Aorta (tissue), 5 donors: Measurements from ENCODE around the gene LIN28B. TPM values are rescaled to one million over a fixed set of nuclear protein-coding genes. Genes with fewer than 3 reads are reported as not detected.

Experiments
- ATAC-seq: fragments of 200-7000 bp; cut with Tn5 transposase; one replicate; pipeline ENCODE4 v1.9.1; 2022; ENCODE audit warnings: moderate library complexity; ENCODE audit not compliant: low FRiP score
- DNase-seq, 2 donors: peaks; one replicate each; pipeline ENCODE4 v3.0.0-alpha.2; 2020
- H3K27ac ChIP-seq, 2 donors: one replicate each; pipeline ENCODE4 v1.5.1; 2013; ENCODE audit warnings: low read length in 2 of 2, mild to moderate bottlenecking in 2 of 2, moderate library complexity in 2 of 2, control low read depth in 1 of 2, inconsistent platforms in 1 of 2, low read depth in 1 of 2
- H3K27me3 ChIP-seq, 2 donors: one replicate each; pipeline ENCODE4 v1.6.1; 2013; ENCODE audit warnings: control low read depth in 1 of 2, low read length in 1 of 2, mild to moderate bottlenecking in 1 of 2, moderate library complexity in 1 of 2; ENCODE audit not compliant: insufficient read depth in 2 of 2, control insufficient read depth in 1 of 2
- H3K36me3 ChIP-seq, 2 donors: one replicate each; pipeline ENCODE4 v1.6.1; 2013; ENCODE audit warnings: control low read depth in 1 of 2, low read length in 1 of 2, mild to moderate bottlenecking in 1 of 2; ENCODE audit not compliant: insufficient read depth in 2 of 2, control insufficient read depth in 1 of 2
- H3K4me1 ChIP-seq, 2 donors: one replicate each; pipeline ENCODE4 v1.6.1; 2013; ENCODE audit warnings: low read length in 2 of 2, control low read depth in 1 of 2, mild to moderate bottlenecking in 1 of 2, moderate library complexity in 1 of 2; ENCODE audit not compliant: insufficient read depth in 2 of 2, control insufficient read depth in 1 of 2
- H3K4me3 ChIP-seq, 2 donors: one replicate each; pipeline ENCODE4 v1.5.1; 2013; ENCODE audit warnings: low read length in 2 of 2, control low read depth in 1 of 2, mild to moderate bottlenecking in 1 of 2
- H3K9me3 ChIP-seq: one replicate; pipeline ENCODE4 v1.6.1; 2013; ENCODE audit warnings: mild to moderate bottlenecking, low read length; ENCODE audit not compliant: control insufficient read depth
- WGBS, 2 donors: extraction: QIAGEN DNeasy Blood & Tissue Kit; methylation state at CpG; one replicate each; pipeline ENCODE4 v1.1.7; 2013; 5-methylcytosine and 5-hydroxymethylcytosine counted together
- intact Hi-C, 2 donors: fragments of 100-400 bp; cut with DNase I; formaldehyde crosslinking; loops; one replicate each; pipeline versions ENCODE4 v1.14.2 to v1.15.0; 2022
- polyA plus RNA-seq, 2 donors: library from polyadenylated mRNA; stranded (reverse); fragments of 200-250 nt; gene quantifications; one replicate each; pipeline ENCODE4 v1.2.3, GENCODE V29; 2013
- total RNA-seq, 2 donors: library from RNA; stranded (reverse); fragmentation: NEBNext Ultra II Directional; extraction: Animal tissue kit (Norgen Biotek cat#: 25700); gene quantifications; one replicate each; pipeline ENCODE4 v1.2.1, GENCODE V29; 2021
- donor health status: healthy with polysubstance abuse.
- donor health status: Bipolar disorder and iron deficiency.
- donor health status: DM: no; HTN: no; CAD: no.
- donor health status: DM: no; HTN: no; CAD: no.
- donor health status: DM: yes; HTN: yes; CAD: no.

LIN28B gene
- total and polyA plus RNA-seq, 4 donors, result not detected

DNA sequence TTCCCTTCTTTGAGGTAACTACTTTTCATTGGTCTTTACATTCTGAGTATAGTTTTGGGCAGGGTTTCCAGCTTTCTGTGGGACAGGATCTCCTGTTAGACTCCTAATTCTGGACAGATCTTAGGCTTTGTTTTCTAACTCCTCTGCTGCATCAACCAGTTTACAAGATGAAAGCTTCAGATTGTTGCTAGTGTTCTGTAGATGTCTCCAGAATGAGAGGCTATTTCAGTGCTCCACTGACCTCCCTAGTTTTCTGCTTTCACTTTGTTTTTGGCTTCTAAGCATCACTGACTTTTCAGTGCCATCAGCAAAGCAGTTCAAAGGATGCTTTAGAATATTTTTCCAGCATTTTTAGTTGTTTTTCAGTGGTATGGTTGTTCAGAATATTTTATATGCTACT lies 101.4 kb downstream of the LIN28B start:
- no peaks in the 10 kb centered on the region for H3K4me1 ChIP-seq
- H3K27me3 ChIP-seq, result no peaks in the 10 kb centered on the region
- intact Hi-C loops, result no loop called here
- no peak overlapping the region for H3K4me3 ChIP-seq
- H3K36me3 ChIP-seq, result no peaks in the 10 kb centered on the region
- ATAC-seq (no peak), DNase-seq (no peak)
- no peak overlapping the region for H3K27ac ChIP-seq
- H3K9me3 ChIP-seq, result peaks cover 4% of the 10 kb centered on the region

DNA sequence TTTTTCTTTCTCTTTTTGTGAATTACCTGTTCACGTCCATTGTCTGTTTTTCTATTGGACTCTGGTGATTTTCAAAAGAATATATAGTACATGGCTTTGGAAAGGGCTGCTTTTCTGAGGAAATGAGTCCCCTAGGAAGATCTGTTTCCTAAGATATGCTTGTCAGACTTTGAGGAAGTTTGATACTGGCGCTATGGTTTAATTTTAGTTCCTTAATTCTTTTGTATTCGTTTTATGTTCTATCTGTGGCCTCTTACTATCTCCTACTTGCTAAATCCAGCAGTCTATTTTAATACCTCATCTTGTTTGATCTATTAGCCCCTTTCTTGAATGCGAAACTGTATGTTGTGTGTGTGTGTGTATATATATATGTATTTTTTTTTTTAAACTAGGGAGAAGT lies 101.9 kb downstream of the LIN28B start:
- Histone ChIP-seq H3K4me1 (no peaks in the 10 kb centered on the region), H3K4me3 (no peak overlapping the region), H3K9me3 (peaks cover 4% of the 10 kb centered on the region), H3K36me3 (no peaks in the 10 kb centered on the region), H3K27me3 (no peaks in the 10 kb centered on the region), H3K27ac (no peak overlapping the region)
- intact Hi-C loops, result no loop called here
- no peak for ATAC-seq
- 58 to 60% methylated on average over 4 of the region's 4 CpGs for WGBS, 2 donors
- no peak for DNase-seq

DNA sequence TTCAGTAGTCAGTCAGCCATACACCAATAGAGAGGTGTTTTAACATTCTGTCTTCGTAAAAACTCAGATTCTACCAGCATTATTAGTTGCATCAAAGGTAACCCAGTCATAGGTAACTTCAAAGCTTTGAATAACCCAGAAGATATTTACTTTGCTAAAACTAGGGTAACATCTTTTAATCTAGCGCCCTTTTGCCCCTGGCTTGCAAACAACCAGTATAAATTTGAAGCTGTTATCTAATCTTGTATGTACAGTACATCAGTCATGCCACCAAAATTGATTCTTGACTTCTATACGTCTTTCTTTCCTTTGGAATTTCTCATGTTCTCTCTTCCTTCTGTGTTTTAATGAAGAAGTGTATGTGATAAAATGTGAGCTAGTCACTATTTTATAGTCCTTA lies 109.3 kb downstream of the LIN28B start:
- 56 to 60% methylated on average over 3 of the region's 3 CpGs for WGBS, 2 donors
- DNase-seq (no peak), ATAC-seq (no peak)
- Histone ChIP-seq H3K36me3 (no peaks in the 10 kb centered on the region), H3K4me1 (no peaks in the 10 kb centered on the region), H3K9me3 (no peaks in the 10 kb centered on the region), H3K27ac (no peak overlapping the region), H3K4me3 (no peak overlapping the region), H3K27me3 (no peaks in the 10 kb centered on the region)
- intact Hi-C loops, result no loop called here

DNA sequence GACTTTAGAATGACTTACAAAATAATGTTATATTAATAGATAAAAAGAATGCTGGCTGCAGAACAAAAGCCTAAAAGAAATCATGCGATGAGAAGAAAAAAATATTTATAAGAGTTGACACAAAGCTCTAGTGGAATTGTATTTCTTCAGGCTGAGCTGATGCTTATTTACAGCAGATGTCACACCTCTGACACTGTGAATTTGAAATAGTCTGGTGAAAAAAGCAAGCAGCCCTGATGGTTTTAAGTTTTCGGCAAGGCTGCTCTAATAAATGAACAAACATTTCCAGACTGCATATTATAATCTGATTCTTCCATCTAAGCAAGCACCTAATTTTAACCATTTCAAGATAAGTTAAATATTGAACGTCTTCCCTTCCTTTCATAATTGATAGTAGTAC lies 109.9 kb downstream of the LIN28B start:
- Histone ChIP-seq H3K9me3 (no peaks in the 10 kb centered on the region), H3K4me3 (no peak overlapping the region), H3K36me3 (no peaks in the 10 kb centered on the region), H3K4me1 (no peaks in the 10 kb centered on the region), H3K27ac (no peak overlapping the region), H3K27me3 (no peaks in the 10 kb centered on the region)
- no peak for ATAC-seq
- no peak for DNase-seq
- intact Hi-C loops, result no loop called here
- WGBS, 2 donors, result 38 to 40% methylated on average over 3 of the region's 3 CpGs

DNA sequence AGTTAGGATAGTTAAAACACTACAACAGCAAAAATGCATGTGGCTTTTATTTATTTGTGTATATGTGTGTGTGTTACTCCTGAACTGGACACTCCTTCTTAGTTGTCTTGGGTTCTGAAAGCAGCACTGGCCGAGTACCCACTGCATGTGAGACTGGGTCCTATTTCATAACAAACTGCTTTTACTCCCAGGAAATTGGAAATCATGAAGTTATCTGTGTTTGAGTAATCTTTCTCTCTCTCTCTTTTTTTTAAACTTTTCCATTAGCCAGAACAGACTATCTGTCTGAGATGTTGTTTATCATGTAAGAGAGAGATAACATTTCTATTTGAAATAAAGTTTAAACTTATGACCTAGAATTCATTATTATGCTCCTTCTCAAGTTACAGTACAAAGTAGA lies 110.4 kb downstream of the LIN28B start:
- Histone ChIP-seq H3K27me3 (no peaks in the 10 kb centered on the region), H3K4me1 (no peaks in the 10 kb centered on the region), H3K4me3 (no peak overlapping the region), H3K9me3 (no peaks in the 10 kb centered on the region), H3K36me3 (no peaks in the 10 kb centered on the region), H3K27ac (no peak overlapping the region)
- ATAC-seq, result no peak
- intact Hi-C loops, result no loop called here
- WGBS, 2 donors, result 20 to 26% methylated on average over 1 of the region's 1 CpG
- DNase-seq, result no peak

DNA sequence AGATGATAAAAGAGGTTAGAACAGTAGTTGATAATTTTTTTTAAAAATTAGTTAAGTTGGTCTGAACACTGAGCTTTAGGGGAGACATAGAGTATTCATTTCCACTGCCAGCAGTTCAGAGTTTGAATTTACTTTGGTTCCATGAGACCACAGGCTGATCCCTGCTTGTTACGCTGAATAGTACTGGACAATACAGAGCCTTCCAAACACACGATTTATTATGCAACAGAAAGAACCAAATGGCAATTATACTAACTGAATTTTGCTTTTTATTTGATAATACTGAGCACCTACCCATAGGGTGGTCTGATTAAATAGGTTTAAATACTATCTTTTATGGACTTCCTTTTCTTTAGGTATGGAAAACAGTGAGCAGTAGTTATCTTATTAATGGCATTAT lies 111.5 kb downstream of the LIN28B start:
- 75 to 79% methylated on average over 2 of the region's 2 CpGs for WGBS, 2 donors
- Histone ChIP-seq H3K36me3 (no peaks in the 10 kb centered on the region), H3K4me1 (no peaks in the 10 kb centered on the region), H3K27ac (no peak overlapping the region), H3K27me3 (no peaks in the 10 kb centered on the region), H3K9me3 (no peaks in the 10 kb centered on the region), H3K4me3 (no peak overlapping the region)
- intact Hi-C loops, result no loop called here
- DNase-seq (no peak), ATAC-seq (no peak)

DNA sequence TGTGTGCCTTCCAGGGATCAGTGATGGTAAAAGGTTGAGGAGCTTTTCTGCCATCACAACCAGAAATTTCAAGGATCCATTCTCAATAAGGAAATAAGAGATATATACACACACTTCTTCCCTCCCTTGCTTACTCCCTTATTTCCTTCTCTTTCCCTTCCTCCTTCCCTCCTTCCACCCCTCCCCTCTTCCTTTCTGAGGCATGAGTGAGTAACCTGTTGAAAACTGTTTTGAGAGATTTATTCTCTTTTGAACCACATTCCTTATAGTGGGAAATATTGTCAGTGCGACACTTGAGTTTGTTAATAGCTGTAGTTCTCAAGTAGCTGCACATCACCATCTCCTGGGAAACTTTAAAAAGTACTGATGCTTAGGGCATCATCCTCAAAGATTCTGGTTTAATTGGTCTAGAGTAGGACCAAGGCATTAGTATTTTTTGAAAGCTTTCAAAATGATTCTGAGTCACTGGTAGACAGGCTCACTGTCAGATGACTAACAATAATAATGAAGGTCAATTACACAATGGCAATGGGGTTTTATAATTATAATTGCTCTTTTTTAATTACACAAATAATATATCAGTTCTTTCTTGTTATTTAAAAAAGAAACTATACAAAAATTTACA lies 113.0 kb downstream of the LIN28B start:
- Histone ChIP-seq H3K27ac (no peak overlapping the region), H3K9me3 (no peaks in the 10 kb centered on the region), H3K4me1 (no peaks in the 10 kb centered on the region), H3K36me3 (no peaks in the 10 kb centered on the region), H3K4me3 (no peak overlapping the region), H3K27me3 (no peaks in the 10 kb centered on the region)
- ATAC-seq (no peak), DNase-seq (no peak)
- 25 to 53% methylated on average over 1 of the region's 1 CpG for WGBS, 2 donors
- intact Hi-C loops, result no loop called here

DNA sequence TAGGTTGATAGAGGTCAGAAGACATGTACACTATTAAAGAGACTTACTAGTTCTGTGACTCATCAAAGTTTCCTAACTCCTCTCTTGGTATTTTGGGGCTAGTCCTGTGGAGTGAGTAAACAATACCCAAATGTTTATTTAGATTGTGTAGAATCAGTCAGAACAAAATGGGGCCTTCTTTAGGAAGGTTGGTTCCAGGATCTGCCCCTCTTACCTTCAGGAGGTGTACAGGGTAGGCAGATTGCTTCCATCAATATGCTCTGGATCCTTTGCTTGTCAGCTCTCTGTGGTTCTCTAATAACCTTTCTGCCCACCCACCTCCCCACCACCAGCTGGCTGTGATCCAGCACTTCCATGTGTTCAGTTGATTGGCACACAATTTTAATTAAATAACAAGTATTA lies 115.9 kb downstream of the LIN28B start:
- Histone ChIP-seq H3K27ac (no peak overlapping the region), H3K9me3 (no peaks in the 10 kb centered on the region), H3K4me3 (no peak overlapping the region), H3K36me3 (no peaks in the 10 kb centered on the region), H3K4me1 (no peaks in the 10 kb centered on the region), H3K27me3 (no peaks in the 10 kb centered on the region)
- no peak for DNase-seq
- intact Hi-C loops, result no loop called here
- no peak for ATAC-seq

DNA sequence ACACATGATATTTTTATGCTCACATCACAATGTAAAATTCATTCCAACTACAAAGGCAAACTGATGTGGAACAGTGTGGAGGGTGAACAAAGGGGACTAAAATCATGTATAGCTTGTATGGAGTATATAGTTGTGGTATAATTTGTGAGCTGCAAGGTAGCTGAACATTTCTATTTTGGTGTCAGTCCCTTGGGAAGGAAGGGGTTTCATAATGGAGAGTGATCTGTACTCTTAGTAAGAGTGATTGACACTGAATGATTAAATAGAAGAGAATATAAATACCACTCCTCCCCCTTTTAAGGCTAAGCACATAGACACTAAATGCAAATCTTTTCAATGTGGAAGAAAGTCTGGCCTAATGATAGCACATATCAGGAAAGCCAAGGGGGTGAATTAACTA lies 118.3 kb downstream of the LIN28B start:
- H3K9me3 ChIP-seq, result no peaks in the 10 kb centered on the region
- H3K4me3 ChIP-seq, result no peak overlapping the region
- no peaks in the 10 kb centered on the region for H3K27me3 ChIP-seq
- DNase-seq (no peak), ATAC-seq (no peak)
- intact Hi-C loops, result no loop called here
- no peak overlapping the region for H3K27ac ChIP-seq
- H3K36me3 ChIP-seq, result no peaks in the 10 kb centered on the region
- no peaks in the 10 kb centered on the region for H3K4me1 ChIP-seq
